Progenitor cell of endocrine pancreas (in vitro differentiated cells): ENCODE measurements around the gene TTC28. TPM values are rescaled to one million over a fixed set of nuclear protein-coding genes. Genes with fewer than 3 reads are reported as not detected.

Experiments used
- DNase-seq: peaks from one replicate; pipeline ENCODE4 v3.0.0; 2021; ENCODE audit warnings: low spot score; ENCODE audit not compliant: unreplicated experiment
- H3K27ac Mint-ChIP-seq: 2 replicates; pipeline ENCODE4 v1.8.0; 2021; ENCODE audit warnings: mild to moderate bottlenecking, moderate library complexity, mixed read lengths
- H3K27me3 Mint-ChIP-seq: 2 replicates; pipeline ENCODE4 v1.8.0; 2021; ENCODE audit warnings: mixed read lengths
- H3K36me3 Mint-ChIP-seq: 2 replicates; pipeline ENCODE4 v1.8.0; 2022; ENCODE audit warnings: mixed read lengths; ENCODE audit not compliant: insufficient read depth
- H3K4me1 Mint-ChIP-seq: 2 replicates; pipeline ENCODE4 v1.8.0; 2021; ENCODE audit warnings: low read depth, mixed read lengths
- H3K4me3 Mint-ChIP-seq: 2 replicates; pipeline ENCODE4 v1.8.0; 2021; ENCODE audit warnings: low read depth, mild to moderate bottlenecking, moderate library complexity, mixed read lengths
- H3K9me3 Mint-ChIP-seq: 2 replicates; pipeline ENCODE4 v1.8.0; 2021; ENCODE audit warnings: low read depth, mixed read lengths
- CTCF ChIP-seq: fragments of 200-600 bp; sonication (generic); IDR thresholded peaks from one replicate; pipeline ENCODE4 v1.5.0; 2021; ENCODE audit warnings: antibody characterized with exemption, mild to moderate bottlenecking; ENCODE audit not compliant: unreplicated experiment
- total RNA-seq: library from RNA; stranded (reverse); gene quantifications from 2 replicates; pipeline ENCODE4 v1.2.1, GENCODE V29; 2021

TTC28 gene
- total RNA-seq, 1 donor from 2014 or later, result 35.2 TPM

- H3K4me3 Mint-ChIP-seq, result no peak overlapping the region
- TF ChIP-seq CTCF, result no peak
- H3K27me3 Mint-ChIP-seq, result no peaks in the 10 kb centered on the region
- no peaks in the 10 kb centered on the region for H3K9me3 Mint-ChIP-seq
- H3K27ac Mint-ChIP-seq, result no peak overlapping the region
- peaks cover 6% of the 10 kb centered on the region for H3K4me1 Mint-ChIP-seq
- no peaks in the 10 kb centered on the region for H3K36me3 Mint-ChIP-seq
- DNase-seq, result no peak
These were observed 674.1 kb downstream of the TTC28 start for GRCh38 chr22:28005513-28005912.

- peaks cover 6% of the 10 kb centered on the region for H3K4me1 Mint-ChIP-seq
- no peak overlapping the region for H3K4me3 Mint-ChIP-seq
- peak overlapping the region; percentile 80 for H3K27ac Mint-ChIP-seq
- no peaks in the 10 kb centered on the region for H3K27me3 Mint-ChIP-seq
- no peak for TF ChIP-seq CTCF
- H3K36me3 Mint-ChIP-seq, result no peaks in the 10 kb centered on the region
- DNase-seq, result no peak
- H3K9me3 Mint-ChIP-seq, result no peaks in the 10 kb centered on the region
These were observed 675.6 kb downstream of the TTC28 start for GRCh38 chr22:28004021-28004420.

DNA sequence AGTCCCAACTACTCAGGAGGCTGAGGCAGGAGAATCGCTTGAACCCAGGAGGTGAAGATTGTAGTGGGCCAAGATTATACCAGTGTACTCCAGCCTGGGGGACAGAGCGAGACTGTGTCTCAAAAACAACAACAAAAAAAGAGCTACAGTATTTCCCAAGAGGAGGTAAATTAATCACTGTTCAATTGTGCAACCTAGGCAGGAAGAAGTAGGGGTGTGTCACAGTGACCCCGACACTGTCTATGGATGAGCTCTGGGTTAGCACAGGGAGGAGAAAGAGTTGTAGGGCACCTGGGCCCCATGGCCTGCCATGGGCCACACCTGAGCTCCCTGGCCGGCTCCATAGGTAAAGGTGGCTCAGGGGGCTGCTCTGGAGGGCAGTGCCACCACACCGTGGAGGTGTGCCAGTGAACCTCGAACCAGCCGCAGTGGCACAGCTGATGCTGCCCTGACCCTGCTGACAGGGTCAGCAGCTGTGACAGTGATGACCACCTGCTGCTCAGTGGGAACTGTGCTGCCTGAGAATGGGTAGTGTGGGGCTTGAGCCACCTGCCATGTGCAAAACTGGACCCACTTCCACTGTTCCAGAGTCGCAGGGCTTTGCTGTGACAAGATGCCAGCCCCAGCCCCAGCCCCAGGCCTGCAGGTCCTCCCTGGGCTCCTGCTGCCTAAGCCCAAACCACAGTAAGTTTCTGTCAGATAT is 676.6 kb downstream of the TTC28 start:
- no peaks in the 10 kb centered on the region for H3K27me3 Mint-ChIP-seq
- no peak overlapping the region for H3K4me3 Mint-ChIP-seq
- H3K9me3 Mint-ChIP-seq, result no peaks in the 10 kb centered on the region
- H3K27ac Mint-ChIP-seq, result no peak overlapping the region
- peaks cover 6% of the 10 kb centered on the region for H3K4me1 Mint-ChIP-seq
- no peak for DNase-seq
- no peaks in the 10 kb centered on the region for H3K36me3 Mint-ChIP-seq
- no peak for TF ChIP-seq CTCF

DNA sequence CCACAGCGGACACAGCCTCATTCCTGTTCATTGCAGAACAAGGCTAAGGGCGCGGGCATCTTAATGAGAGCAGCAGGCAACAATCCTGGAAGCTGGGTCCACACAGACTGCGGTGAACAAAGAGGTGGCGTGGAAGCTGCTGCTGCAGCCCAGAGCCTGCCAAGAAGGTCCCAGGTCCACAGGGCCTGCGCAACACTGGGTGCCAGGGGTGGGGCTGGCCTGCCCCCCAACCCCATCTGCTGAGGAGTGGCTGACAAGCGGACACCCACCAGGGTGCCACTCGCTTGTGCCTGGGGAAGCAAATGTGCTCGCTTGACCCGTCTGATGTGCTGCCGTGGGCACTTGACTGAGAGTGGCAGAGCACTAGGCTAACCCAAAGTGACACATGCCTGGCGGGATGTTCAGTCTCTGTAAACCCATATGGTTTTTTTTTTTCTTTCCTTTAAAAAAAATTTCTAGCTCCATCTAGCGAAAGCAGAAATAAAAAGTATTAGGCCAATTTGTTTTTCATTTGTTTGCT is 677.4 kb downstream of the TTC28 start:
- H3K4me3 Mint-ChIP-seq, result no peak overlapping the region
- H3K27ac Mint-ChIP-seq, result no peak overlapping the region
- H3K9me3 Mint-ChIP-seq, result no peaks in the 10 kb centered on the region
- H3K27me3 Mint-ChIP-seq, result no peaks in the 10 kb centered on the region
- DNase-seq, result no peak
- H3K36me3 Mint-ChIP-seq, result no peaks in the 10 kb centered on the region
- H3K4me1 Mint-ChIP-seq, result peaks cover 6% of the 10 kb centered on the region
- TF ChIP-seq CTCF, result no peak

DNA sequence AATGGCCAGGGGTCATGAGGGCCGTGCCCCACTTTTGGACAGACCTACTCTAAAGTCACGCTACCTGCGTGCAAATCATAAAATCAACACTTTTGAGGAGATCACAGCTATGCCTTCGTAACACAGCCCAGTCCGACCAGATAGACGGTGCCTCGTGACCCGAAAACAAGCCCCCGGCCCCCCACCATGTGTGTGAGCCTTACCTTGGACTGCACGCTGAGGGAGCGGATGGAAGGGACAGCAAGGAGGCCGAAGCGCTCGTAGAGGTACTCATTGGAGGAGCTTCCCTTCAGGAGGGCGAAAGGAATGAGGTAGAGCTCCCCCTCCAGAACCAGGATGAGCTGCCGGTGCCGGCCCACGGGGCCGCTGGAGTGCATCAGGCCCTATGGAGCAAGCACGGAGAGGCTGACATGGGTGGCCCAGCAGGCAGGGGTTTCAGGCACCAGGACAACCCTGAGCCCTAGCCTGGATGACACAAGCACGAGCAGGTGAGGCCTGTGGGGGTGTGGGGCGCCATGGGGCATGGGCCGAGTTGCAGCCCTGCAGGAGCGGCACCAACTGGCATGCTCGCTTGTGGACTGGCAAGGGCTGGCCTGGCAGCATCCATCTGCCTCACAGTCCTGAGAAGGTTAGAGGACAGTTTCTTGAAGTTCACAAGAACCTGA is 678.3 kb downstream of the TTC28 start:
- no peak overlapping the region for H3K4me3 Mint-ChIP-seq
- no peak for TF ChIP-seq CTCF
- peaks cover 6% of the 10 kb centered on the region for H3K4me1 Mint-ChIP-seq
- DNase-seq, result no peak
- no peaks in the 10 kb centered on the region for H3K36me3 Mint-ChIP-seq
- no peaks in the 10 kb centered on the region for H3K9me3 Mint-ChIP-seq
- H3K27ac Mint-ChIP-seq, result peak overlapping the region; percentile 84
- H3K27me3 Mint-ChIP-seq, result no peaks in the 10 kb centered on the region
